Brain microvascular endothelial cell (primary cell): Measurements from ENCODE around the gene ATOH1.

Source experiments
- DNase-seq: peaks from one replicate; pipeline ENCODE4 v3.0.0-alpha.2; 2020
- H3K27ac ChIP-seq: fragments of 250-450 bp; sonication (Bioruptor Pico); 2 replicates; pipeline ENCODE4 v1.5.1; 2020; ENCODE audit warnings: mild to moderate bottlenecking, moderate library complexity
- H3K27me3 ChIP-seq: fragments of 250-450 bp; sonication (Bioruptor Pico); replicated peaks from 2 replicates; pipeline ENCODE4 v1.5.1; 2020; ENCODE audit warnings: mild to moderate bottlenecking
- H3K36me3 ChIP-seq: fragments of 250-450 bp; sonication (Bioruptor Pico); replicated peaks from 2 replicates; pipeline ENCODE4 v1.5.1; 2020; ENCODE audit warnings: mild to moderate bottlenecking
- H3K4me3 ChIP-seq: 2 replicates; pipeline ENCODE4 v1.5.1; 2011; ENCODE audit warnings: low read depth, mild to moderate bottlenecking, control low read depth, low read length, moderate library complexity
- CTCF ChIP-seq: IDR thresholded peaks from 2 replicates; pipeline ENCODE4 v1.5.1; 2011; ENCODE audit warnings: low read depth, mild to moderate bottlenecking, moderate library complexity, low read length, control low read depth, inconsistent platforms; ENCODE audit errors: missing control alignments
- in situ Hi-C: cut with HindIII; loops from 2 replicates; pipeline ENCODE4 v1.10.0; 2017; ENCODE audit warnings: low sequenced_read_pairs, low pct_ligation_motif_present

Gene ATOH1

GRCh38 chr4:93841803-93842345 lies 13.3 kb downstream of the ATOH1 start:
- no peak for DNase-seq
- TF ChIP-seq CTCF, result no peak
- no peaks in the 10 kb centered on the region for H3K36me3 ChIP-seq
- no peak overlapping the region for H3K4me3 ChIP-seq
- in situ Hi-C loops, result no loop called here
- no peak overlapping the region for H3K27ac ChIP-seq
- H3K27me3 ChIP-seq, result no peaks in the 10 kb centered on the region

DNA sequence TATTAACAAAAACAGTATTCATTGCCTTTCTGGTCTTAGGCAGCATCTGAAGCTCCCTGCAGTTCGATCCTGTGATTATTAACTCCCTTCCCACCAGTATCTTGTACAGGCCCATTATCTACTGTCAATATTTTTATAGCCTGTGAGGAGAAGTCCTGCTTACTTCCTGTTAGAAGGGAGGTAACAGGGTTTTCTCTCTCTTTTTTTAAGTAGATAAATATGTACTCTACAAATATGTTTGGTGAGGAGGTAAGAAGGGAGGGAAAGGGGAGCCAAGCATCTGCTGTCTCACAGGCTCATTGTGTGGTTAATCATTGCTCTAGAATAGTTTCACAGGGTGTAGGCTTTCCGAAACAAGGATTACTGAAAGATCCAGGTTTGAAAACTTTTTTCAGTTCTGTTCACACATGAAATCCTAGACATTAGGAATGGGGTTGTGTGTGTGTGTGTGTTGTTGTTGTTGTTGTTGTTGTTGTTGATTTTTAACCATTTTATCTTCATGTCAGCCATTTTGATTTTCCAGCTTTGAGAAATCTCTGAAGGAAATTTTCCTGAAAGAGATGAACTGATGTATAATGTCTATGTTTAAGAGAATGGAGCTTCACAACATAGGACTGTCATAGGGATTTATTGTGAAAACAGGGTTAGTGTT lies 14.2 kb downstream of the ATOH1 start:
- no peaks in the 10 kb centered on the region for H3K27me3 ChIP-seq
- H3K36me3 ChIP-seq, result no peaks in the 10 kb centered on the region
- H3K4me3 ChIP-seq, result no peak overlapping the region
- no peak overlapping the region for H3K27ac ChIP-seq
- in situ Hi-C loops, result no loop called here
- no peak for DNase-seq
- no peak for TF ChIP-seq CTCF

DNA sequence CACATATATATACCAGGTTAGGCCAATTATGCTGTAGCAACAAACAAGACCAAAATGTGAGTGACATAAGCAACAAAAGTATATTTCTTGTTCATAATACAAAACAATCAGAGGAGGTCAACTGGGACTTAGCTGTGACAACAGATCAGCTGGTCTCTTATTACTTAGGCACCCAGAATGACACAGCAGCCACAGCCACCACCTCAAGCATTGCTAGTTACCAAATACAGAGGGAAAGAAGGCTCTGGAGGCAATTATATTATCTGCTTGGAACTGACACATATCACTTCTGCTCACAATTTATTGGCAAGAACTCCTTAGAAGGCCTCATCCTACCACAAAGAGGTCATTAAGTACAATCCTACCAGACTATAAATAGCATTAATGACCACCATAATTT lies 15.2 kb downstream of the ATOH1 start:
- Histone ChIP-seq H3K4me3 (no peak overlapping the region), H3K27me3 (no peaks in the 10 kb centered on the region), H3K36me3 (no peaks in the 10 kb centered on the region), H3K27ac (no peak overlapping the region)
- TF ChIP-seq CTCF, result no peak
- no peak for DNase-seq
- in situ Hi-C loops, result no loop called here

DNA sequence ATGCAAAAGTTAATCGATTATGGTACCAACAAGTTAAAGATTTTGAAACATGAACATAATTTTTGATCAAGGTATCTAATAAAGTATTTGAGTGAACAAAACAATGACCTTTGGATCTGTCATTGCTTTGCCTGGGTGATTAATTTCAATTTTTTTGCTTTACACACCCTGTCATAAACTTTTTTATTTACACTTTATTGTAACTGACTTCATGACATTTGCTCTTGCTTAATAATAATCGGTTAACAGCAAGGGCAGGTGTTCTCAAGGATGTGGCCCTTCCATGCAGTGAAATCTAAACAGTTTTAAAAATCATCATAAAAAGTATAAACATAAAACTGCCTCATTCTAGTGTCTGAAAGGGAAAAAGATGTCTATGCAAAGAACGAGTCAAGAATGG lies 24.1 kb downstream of the ATOH1 start:
- no peak overlapping the region for H3K27ac ChIP-seq
- H3K4me3 ChIP-seq, result no peak overlapping the region
- H3K27me3 ChIP-seq, result no peaks in the 10 kb centered on the region
- H3K36me3 ChIP-seq, result no peaks in the 10 kb centered on the region
- in situ Hi-C loops, result no loop called here
- no peak for DNase-seq
- TF ChIP-seq CTCF, result no peak

GRCh38 chr4:93855926-93856325 lies 27.4 kb downstream of the ATOH1 start:
- no peak for TF ChIP-seq CTCF
- Histone ChIP-seq H3K4me3 (no peak overlapping the region), H3K27ac (no peak overlapping the region), H3K27me3 (no peaks in the 10 kb centered on the region), H3K36me3 (no peaks in the 10 kb centered on the region)
- DNase-seq, result no peak
- in situ Hi-C loops, result no loop called here

GRCh38 chr4:93865650-93866049 lies 37.1 kb downstream of the ATOH1 start:
- H3K27me3 ChIP-seq, result no peaks in the 10 kb centered on the region
- in situ Hi-C loops, result no loop called here
- H3K36me3 ChIP-seq, result no peaks in the 10 kb centered on the region
- H3K4me3 ChIP-seq, result no peak overlapping the region
- no peak overlapping the region for H3K27ac ChIP-seq
- TF ChIP-seq CTCF, result no peak
- DNase-seq, result no peak
